Erythroblast (primary cell): ENCODE data around the gene SUSD3.

Experiments used
- GATA1 ChIP-seq: IDR thresholded peaks from 2 replicates; pipeline ENCODE4 v1.6.1; 2011; ENCODE audit warnings: low read depth, mild to moderate bottlenecking, control low read depth, low read length, moderate library complexity
- POLR2A ChIP-seq: IDR thresholded peaks from 2 replicates; pipeline ENCODE4 v1.6.1; 2011; ENCODE audit warnings: mild to moderate bottlenecking, low read length

DNA sequence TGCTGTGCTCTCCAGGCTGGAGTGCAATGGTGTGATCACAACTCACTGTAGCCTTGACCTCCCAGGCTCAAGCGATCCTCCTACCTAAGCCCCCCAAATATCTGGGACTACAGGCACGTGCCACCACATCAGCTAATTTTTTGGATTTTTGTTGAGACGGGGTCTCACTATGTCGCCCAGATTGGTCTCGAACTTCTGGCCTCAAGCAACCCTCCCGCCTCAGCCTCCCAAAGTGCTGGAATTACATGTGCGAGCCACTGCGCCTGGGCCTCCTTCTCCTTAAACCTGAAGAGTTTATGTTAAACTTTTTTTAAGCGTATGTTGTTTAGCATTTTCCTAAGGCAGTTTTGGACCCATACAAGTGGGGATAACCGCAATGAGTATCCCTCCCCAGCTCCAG lies 30.8 kb upstream of the SUSD3 start:
- TF ChIP-seq POLR2A (no peak), GATA1 (no peak)
